ENCODE measurements around the gene CYB561D1. TPM values are rescaled to one million over a fixed set of nuclear protein-coding genes. Genes with fewer than 3 reads are reported as not detected.
A peak's percentile ranks its signal among the peaks of the same experiment; 100 is the strongest.

Gene CYB561D1
- total RNA-seq, 4 donors from 2014 or later, result 10.5 to 37.4 (median 17.3) TPM

GRCh38 chr1:109454497-109455133 is 39.3 kb upstream of the CYB561D1 start:
- H3K4me1 ChIP-seq, result no peaks in the 10 kb centered on the region
- peaks cover 25% of the 10 kb centered on the region for H3K27me3 ChIP-seq
- no peak overlapping the region for H3K4me3 ChIP-seq
- no peaks in the 10 kb centered on the region for H3K9me3 ChIP-seq
- 91 to 96% methylated on average over 1 of the region's 1 CpG for WGBS, 2 donors (ENCODE audit: low coverage in 1 of 2)
- intact Hi-C loops (cut with DNase I; ENCODE audit: low total_unique reads) (no loop called here), in situ Hi-C loops (cut with MboI; ENCODE audit: low pct_ligation_motif_present in 1 of 4, low pct_unique_long_range_greater_than_20kb in 1 of 4, low sequenced_read_pairs in 3 of 4) (no loop called here)
- no peak for TF ChIP-seq POLR2AphosphoS5 (IDR thresholded peaks at IDR 0.05)
- TF ChIP-seq POLR2A (IDR thresholded peaks at IDR 0.05), result no peak
- TF ChIP-seq CTCF (IDR thresholded peaks at IDR 0.05), result no peak
- no peak for TF ChIP-seq EP300 (IDR thresholded peaks at IDR 0.05; ENCODE audit: low read depth)
- H3K27ac ChIP-seq, result no peak overlapping the region
- no peaks in the 10 kb centered on the region for H3K36me3 ChIP-seq
- DNase-seq, result no peak

GRCh38 chr1:109457819-109458218 is 36.1 kb upstream of the CYB561D1 start:
- TF ChIP-seq EP300 (IDR thresholded peaks at IDR 0.05; ENCODE audit: low read depth) (no peak), CTCF (IDR thresholded peaks at IDR 0.05) (no peak), POLR2A (IDR thresholded peaks at IDR 0.05) (no peak), POLR2AphosphoS5 (IDR thresholded peaks at IDR 0.05) (no peak)
- Histone ChIP-seq H3K4me3 (no peak overlapping the region), H3K36me3 (no peaks in the 10 kb centered on the region), H3K4me1 (no peaks in the 10 kb centered on the region), H3K9me3 (no peaks in the 10 kb centered on the region), H3K27me3 (peaks cover 33% of the 10 kb centered on the region), H3K27ac (no peak overlapping the region)
- in situ Hi-C loops (cut with MboI; ENCODE audit: low pct_ligation_motif_present in 1 of 4, low pct_unique_long_range_greater_than_20kb in 1 of 4, low sequenced_read_pairs in 3 of 4), result no loop called here
- WGBS, 2 donors (ENCODE audit: low coverage in 1 of 2), result 85 to 93% methylated on average over 4 of the region's 4 CpGs
- intact Hi-C loops (cut with DNase I; ENCODE audit: low total_unique reads), result no loop called here
- DNase-seq, result no peak

- Histone ChIP-seq H3K4me1 (peaks cover 0 to 25% (median 12%) of the 10 kb centered on the region in 4 donors), H3K9me3 (no peaks in the 10 kb centered on the region), H3K4me3 (peak overlapping the region; percentile 34 to 58 (median 52)), H3K27ac (peak overlapping the region; percentile 54 to 85 (median 70)), H3K27me3 (peaks cover 93% of the 10 kb centered on the region), H3K36me3 (no peaks in the 10 kb centered on the region)
- WGBS, 2 donors (ENCODE audit: low coverage in 1 of 2), result 10 to 38% methylated on average over 3 to 24 of the region's 24 CpGs
- intact Hi-C loops (cut with DNase I; ENCODE audit: low total_unique reads) (no loop called here), in situ Hi-C loops (cut with MboI; ENCODE audit: low pct_ligation_motif_present in 1 of 4, low pct_unique_long_range_greater_than_20kb in 1 of 4, low sequenced_read_pairs in 3 of 4) (no loop called here)
- DNase-seq, result no peak
- TF ChIP-seq CTCF (IDR thresholded peaks at IDR 0.05) (no peak), POLR2A (IDR thresholded peaks at IDR 0.05) (no peak), EP300 (IDR thresholded peaks at IDR 0.05; ENCODE audit: low read depth) (no peak), POLR2AphosphoS5 (IDR thresholded peaks at IDR 0.05) (no peak)
These were observed 27.8 kb upstream of the CYB561D1 start for GRCh38 chr1:109466125-109466451.

DNA sequence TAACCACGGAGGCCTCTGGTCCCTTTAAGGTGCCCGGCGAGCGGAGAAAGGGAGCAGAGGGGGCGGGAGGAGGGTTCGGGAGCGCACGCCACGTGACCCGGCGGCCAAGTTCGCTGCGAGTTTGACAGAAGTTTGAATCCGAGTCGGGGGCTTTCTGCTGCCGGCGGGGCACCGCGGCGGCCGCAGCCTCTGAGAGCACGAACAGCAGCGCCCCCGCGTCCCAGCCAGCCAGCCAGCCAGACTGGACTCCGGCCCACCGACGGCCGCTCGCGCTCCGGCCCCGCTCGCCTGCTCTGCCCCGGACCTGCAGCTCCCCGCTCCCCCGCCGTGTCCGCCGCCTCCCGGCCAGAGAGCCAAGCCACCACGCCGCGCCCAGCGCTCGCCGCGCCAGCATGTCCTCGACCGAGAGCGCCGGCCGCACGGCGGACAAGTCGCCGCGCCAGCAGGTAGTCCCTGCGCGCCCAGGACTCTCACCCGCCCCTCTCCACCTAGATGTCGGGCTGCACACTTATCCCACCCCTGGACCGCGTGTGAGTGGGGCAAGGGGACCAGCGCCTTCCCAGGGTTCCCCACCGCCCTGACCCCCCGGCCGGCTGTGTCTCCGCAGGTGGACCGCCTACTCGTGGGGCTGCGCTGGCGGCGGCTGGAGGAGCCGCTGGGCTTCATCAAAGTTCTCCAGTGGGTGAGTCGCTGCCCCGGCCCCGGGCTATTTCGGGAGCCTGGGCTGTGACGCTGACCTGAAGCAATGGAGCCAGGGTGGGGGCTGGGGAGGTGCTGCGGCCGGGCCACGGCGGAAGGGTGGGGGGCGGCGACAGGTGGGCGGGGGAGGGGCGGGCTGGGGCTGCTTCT is 27.2 kb upstream of the CYB561D1 start, which contains the start of gene SYPL2:
Gene SYPL2, plus strand, starts transcription at position 95 of the 849 bp plus-strand sequence. Its CDS starts 298 bp downstream, at position 393.
- 7% methylated on average over 39 of the region's 88 CpGs; no CpG with 5 or more reads in 1 of the 2 donors for WGBS, 2 donors (ENCODE audit: low coverage in 1 of 2)
- Histone ChIP-seq H3K4me3 (peak within 1 kb of the TSS; percentile 34 to 58 (median 52)), H3K36me3 (no peaks in the 10 kb centered on the region), H3K27me3 (peaks cover 92% of the 10 kb centered on the region), H3K27ac (peak within 1 kb of the TSS; percentile 54 to 85 (median 70)), H3K4me1 (peaks cover 0 to 25% (median 12%) of the 10 kb centered on the region in 4 donors), H3K9me3 (no peaks in the 10 kb centered on the region)
- in situ Hi-C loops (cut with MboI; ENCODE audit: low pct_ligation_motif_present in 1 of 4, low pct_unique_long_range_greater_than_20kb in 1 of 4, low sequenced_read_pairs in 3 of 4), result no loop called here
- intact Hi-C loops (cut with DNase I; ENCODE audit: low total_unique reads), result no loop called here
- TF ChIP-seq CTCF (IDR thresholded peaks at IDR 0.05) (no peak), POLR2AphosphoS5 (IDR thresholded peaks at IDR 0.05) (peak in 1 of 3 donors; percentile 33)
- peak; percentile 51 for DNase-seq
